ENCODE results near the gene ABHD16B.

The ABHD16B gene

DNA sequence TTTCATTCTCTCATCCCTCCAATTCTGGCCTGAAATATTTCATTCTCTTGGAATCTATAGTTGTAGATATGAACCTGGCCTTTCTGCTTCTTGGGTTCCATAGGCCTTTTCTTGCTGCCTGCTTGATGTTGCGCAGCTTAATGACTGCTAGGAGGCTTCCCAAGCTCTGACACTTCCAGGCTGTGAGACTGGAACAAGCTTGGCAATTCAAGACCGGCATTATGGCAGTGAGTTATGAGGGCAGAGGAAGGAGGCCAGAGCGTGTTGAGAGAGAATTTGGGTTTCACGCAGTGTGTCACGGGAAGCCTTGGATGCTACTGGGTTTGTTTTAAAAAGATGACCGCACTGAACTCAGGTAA, 32.7 kb downstream of the ABHD16B start:
- H3K9ac ChIP-seq (ENCODE audit: low read length), result peak overlapping the region; percentile 37
- no peak overlapping the region for H3K27ac ChIP-seq (ENCODE audit: low read depth, low read length)
- no peaks in the 10 kb centered on the region for H3K27me3 ChIP-seq (ENCODE audit: control insufficient read depth, insufficient read depth, low read length)
- peak overlapping the region; percentile 77 for H3K4me3 ChIP-seq (ENCODE audit: low read depth, low read length)
- peaks cover 14% of the 10 kb centered on the region for H3K4me1 ChIP-seq (ENCODE audit: control insufficient read depth, insufficient read depth, low read length)
- peaks cover 34% of the 10 kb centered on the region for H3K36me3 ChIP-seq (ENCODE audit: control insufficient read depth, insufficient read depth, low read length)
- no peaks in the 10 kb centered on the region for H3K9me3 ChIP-seq (ENCODE audit: control insufficient read depth, insufficient read depth, low read depth, low read length)

DNA sequence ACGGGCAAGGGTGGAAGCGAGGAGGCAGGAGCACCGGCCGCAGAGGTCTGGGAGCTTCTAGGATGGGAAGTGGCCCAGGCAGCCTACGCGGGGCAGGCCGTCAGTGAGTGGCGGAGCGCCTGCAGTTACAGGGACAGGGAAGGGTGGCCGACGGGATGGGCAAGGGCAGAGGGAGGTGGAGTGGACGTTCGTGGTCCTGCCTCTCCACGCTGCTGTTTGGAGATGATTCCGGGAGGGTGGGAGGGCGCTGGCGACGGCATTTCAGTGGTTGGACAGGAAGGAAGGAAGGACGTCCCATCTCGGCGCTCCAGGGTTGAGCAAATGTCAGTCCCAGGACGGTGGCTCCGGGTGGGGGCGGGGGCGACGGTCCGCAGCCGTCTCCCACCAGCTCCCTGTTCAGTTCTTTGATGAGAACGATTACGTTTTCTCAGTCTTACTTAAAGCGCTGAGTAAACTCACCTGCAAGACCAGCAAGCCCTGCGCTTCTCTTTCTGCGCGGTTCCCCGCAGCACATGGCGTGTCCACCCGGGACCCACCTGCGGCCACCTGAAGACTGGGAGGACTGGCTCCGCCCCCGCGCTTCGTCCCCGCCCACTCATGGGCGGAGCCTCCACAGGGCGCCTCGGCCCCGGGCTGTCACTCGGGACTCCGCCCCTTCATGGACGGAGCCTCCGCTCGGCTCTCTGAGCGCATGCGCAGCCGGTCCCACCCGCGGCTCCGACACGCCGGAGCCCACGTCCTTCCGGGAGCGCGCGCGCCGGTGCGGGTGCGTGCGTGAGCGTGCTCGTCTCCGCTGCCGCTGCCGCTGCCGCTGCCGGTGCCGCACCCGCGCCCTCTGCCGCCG, 33.3 kb downstream of the ABHD16B start, which contains the start of gene DNAJC5:
DNAJC5 (plus strand) TSS at position 769 of the 844 bp plus-strand sequence. CDS start 33,220 bp downstream, outside the sequence.
- Histone ChIP-seq H3K4me3 (ENCODE audit: low read depth, low read length) (peak within 1 kb of the TSS; percentile 78), H3K27me3 (ENCODE audit: control insufficient read depth, insufficient read depth, low read length) (no peaks in the 10 kb centered on the region), H3K4me1 (ENCODE audit: control insufficient read depth, insufficient read depth, low read length) (peaks cover 14% of the 10 kb centered on the region), H3K27ac (ENCODE audit: low read depth, low read length) (no peak within 1 kb of the TSS), H3K9me3 (ENCODE audit: control insufficient read depth, insufficient read depth, low read depth, low read length) (no peaks in the 10 kb centered on the region), H3K36me3 (ENCODE audit: control insufficient read depth, insufficient read depth, low read length) (peaks cover 28% of the 10 kb centered on the region), H3K9ac (ENCODE audit: low read length) (peak within 1 kb of the TSS; percentile 56)

DNA sequence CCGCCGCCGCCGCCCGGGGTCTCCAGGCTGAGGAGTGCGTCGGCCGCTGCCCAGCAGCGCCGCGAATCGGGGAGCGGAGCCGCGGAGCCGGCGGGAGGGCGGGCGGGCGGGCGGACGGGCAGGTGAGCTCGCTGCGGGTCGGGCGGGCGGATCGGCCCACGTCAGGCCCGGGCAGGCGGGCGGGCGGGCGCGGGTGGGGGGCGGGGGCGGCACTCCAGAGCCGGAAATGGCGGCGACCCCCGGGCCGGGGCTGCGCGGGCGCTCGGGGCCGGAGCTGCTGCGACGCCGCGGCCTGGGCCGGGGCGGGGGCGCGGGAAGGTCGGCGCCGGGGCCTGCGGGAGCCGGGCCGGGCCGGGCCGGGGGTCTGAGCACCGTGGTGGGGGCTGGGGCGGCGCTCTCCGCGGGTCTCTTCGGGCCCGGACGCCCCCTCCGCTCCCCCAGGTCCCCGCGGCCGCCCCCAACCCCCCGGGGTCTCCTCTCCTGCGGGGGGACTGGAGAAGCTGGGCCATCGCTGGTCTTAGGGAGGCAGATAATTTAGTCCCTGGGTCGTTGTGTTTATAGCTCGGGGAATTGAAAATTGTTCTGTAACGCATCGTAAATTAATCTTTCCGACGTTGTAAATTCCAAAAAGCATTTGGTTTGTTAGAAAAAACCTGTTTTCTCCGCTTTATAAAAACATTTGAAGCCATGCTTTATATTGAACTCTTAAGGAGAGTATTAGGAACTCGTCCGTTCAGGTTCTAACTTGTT, 34.1 kb downstream of the ABHD16B start:
- peaks cover 20% of the 10 kb centered on the region for H3K36me3 ChIP-seq (ENCODE audit: control insufficient read depth, insufficient read depth, low read length)
- H3K9ac ChIP-seq (ENCODE audit: low read length), result peak overlapping the region; percentile 56
- peaks cover 14% of the 10 kb centered on the region for H3K4me1 ChIP-seq (ENCODE audit: control insufficient read depth, insufficient read depth, low read length)
- no peaks in the 10 kb centered on the region for H3K27me3 ChIP-seq (ENCODE audit: control insufficient read depth, insufficient read depth, low read length)
- H3K27ac ChIP-seq (ENCODE audit: low read depth, low read length), result no peak overlapping the region
- H3K4me3 ChIP-seq (ENCODE audit: low read depth, low read length), result peak overlapping the region; percentile 78
- no peaks in the 10 kb centered on the region for H3K9me3 ChIP-seq (ENCODE audit: control insufficient read depth, insufficient read depth, low read depth, low read length)

DNA sequence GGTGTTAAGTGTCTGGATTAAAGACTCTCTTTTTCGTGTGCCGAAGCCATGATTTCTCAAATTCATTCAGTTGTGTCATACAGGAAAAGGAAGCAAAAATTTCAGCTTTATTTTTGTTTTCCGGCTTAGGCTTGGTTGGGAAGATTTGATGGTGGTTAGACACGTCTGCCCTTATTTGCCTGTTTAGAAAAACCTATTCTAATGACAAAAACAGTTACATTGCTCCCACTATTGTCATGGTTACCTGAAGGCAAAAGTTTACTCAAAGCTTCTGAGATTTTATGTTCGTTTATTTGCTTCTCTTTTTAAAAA, 34.6 kb downstream of the ABHD16B start:
- H3K27ac ChIP-seq (ENCODE audit: low read depth, low read length), result no peak overlapping the region
- no peaks in the 10 kb centered on the region for H3K27me3 ChIP-seq (ENCODE audit: control insufficient read depth, insufficient read depth, low read length)
- peaks cover 14% of the 10 kb centered on the region for H3K36me3 ChIP-seq (ENCODE audit: control insufficient read depth, insufficient read depth, low read length)
- peak overlapping the region; percentile 56 for H3K9ac ChIP-seq (ENCODE audit: low read length)
- peak overlapping the region; percentile 78 for H3K4me3 ChIP-seq (ENCODE audit: low read depth, low read length)
- no peaks in the 10 kb centered on the region for H3K9me3 ChIP-seq (ENCODE audit: control insufficient read depth, insufficient read depth, low read depth, low read length)
- H3K4me1 ChIP-seq (ENCODE audit: control insufficient read depth, insufficient read depth, low read length), result peaks cover 14% of the 10 kb centered on the region

DNA sequence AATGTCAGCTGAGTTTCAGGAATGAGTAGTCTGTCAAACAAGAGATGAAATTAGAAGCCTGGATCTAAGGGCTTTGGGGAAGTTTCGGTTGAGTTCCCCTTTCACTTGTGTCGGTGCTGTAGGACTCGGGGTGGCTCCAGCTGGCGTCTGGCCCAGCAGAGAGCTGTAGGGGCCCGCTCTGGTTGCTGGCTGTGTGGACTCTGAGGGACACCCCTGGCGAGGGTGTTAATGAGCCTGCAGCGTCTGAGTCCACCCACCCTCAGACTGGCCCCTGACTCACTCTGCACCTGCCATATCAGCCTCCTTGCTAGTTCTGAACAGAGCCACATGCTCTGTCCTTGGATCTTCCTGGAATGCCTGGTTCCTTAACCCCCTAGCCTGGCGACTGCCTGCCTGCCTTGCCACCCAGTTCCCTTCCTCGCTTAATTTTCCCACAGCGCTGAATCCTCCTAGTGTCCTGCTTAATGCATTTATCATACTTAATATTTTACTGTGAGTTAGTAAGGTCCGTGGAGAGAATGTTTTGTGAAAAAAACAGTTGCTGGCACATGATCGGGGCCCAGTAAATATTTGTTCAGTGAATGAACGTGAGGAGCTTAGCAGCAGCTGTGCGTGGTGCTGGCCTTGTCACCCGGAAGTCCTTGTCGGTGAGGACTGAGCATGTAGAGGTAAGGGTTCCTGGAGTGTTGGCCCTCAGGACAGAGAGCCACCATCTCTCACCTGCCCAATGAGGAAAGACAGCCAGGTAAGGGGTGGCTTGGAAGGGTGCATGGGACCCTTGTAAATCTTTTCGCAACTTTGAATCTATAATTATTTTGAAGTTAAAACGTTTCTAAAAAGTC, 35.2 kb downstream of the ABHD16B start:
- peaks cover 9% of the 10 kb centered on the region for H3K36me3 ChIP-seq (ENCODE audit: control insufficient read depth, insufficient read depth, low read length)
- peak overlapping the region; percentile 56 for H3K9ac ChIP-seq (ENCODE audit: low read length)
- no peak overlapping the region for H3K27ac ChIP-seq (ENCODE audit: low read depth, low read length)

DNA sequence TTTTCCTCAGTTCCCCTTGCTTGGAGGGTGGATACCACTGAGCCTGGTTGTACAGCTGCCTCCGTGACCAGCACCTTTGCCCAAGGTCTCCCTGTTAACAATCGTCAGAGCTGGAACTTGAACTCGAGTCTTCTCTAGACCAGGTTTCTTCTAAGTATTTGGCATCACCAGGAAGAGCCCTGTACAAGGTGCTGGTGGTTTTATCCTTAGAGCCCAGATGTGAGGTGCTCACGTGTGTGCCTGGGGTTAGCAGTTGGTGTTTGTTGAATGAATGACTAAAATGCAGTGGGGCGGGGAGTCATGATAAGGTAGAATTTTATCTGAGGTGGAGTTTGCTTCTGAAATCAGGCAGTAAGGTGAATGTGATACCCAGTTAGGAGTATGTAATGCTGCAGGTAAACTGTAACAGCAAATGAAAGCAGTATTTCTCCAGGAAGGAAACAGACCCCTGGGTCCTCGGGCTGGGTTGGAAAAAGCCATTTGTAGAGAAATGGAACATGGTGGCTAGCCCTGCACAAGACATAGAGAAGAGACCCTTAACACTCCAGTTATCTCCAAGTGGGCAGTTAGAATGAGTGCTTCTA, 36.8 kb downstream of the ABHD16B start:
- no peaks in the 10 kb centered on the region for H3K9me3 ChIP-seq (ENCODE audit: control insufficient read depth, insufficient read depth, low read depth, low read length)
- no peak overlapping the region for H3K4me3 ChIP-seq (ENCODE audit: low read depth, low read length)
- H3K9ac ChIP-seq (ENCODE audit: low read length), result no peak overlapping the region
- no peaks in the 10 kb centered on the region; the same call in 1 of the 2 replicates for H3K36me3 ChIP-seq (ENCODE audit: control insufficient read depth, insufficient read depth, low read length)
- H3K27me3 ChIP-seq (ENCODE audit: control insufficient read depth, insufficient read depth, low read length), result no peaks in the 10 kb centered on the region
- no peak overlapping the region for H3K27ac ChIP-seq (ENCODE audit: low read depth, low read length)
- H3K4me1 ChIP-seq (ENCODE audit: control insufficient read depth, insufficient read depth, low read length), result peaks cover 14% of the 10 kb centered on the region

More for the DNA sequence above, 35.2 kb downstream of the ABHD16B start:
- Histone ChIP-seq H3K4me3 (ENCODE audit: low read depth, low read length) (peak overlapping the region; percentile 78), H3K27me3 (ENCODE audit: control insufficient read depth, insufficient read depth, low read length) (no peaks in the 10 kb centered on the region), H3K4me1 (ENCODE audit: control insufficient read depth, insufficient read depth, low read length) (peaks cover 14% of the 10 kb centered on the region), H3K9me3 (ENCODE audit: control insufficient read depth, insufficient read depth, low read depth, low read length) (no peaks in the 10 kb centered on the region)

DNA sequence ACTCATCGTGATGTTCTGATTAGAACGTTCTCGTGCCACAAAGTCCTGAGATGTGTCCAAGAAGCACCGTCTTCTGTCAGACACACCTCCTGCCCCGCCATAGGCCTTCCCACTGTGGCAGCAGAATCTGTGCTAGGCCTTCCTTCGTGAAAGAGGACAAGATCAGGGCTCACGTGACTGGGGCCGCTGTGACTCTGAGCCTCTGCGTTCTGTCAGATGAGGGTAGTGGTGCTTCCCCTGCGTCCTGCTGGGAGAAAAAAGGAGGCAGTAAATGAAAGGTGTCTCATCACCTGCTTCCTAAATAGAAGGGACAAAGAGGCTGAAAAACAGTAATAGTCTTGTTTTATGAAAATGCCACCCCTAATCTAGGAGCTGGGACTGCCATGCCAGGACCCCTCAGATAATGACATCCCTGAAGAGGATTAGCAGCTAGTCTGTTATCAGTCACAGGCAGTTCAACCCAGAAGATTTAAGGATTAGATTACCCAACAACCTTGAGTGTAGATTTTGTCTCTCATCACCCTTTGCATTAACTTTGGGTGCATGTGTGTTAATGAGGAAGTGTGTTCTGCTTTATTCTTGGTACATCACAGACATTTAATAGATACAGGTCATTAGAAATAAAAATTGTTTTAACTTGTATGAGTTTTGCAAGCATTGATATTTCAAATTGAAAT, 37.7 kb downstream of the ABHD16B start:
- Histone ChIP-seq H3K27me3 (ENCODE audit: control insufficient read depth, insufficient read depth, low read length) (no peaks in the 10 kb centered on the region), H3K9ac (ENCODE audit: low read length) (no peak overlapping the region), H3K36me3 (ENCODE audit: control insufficient read depth, insufficient read depth, low read length) (no peaks in the 10 kb centered on the region; the same call in 1 of the 2 replicates), H3K4me3 (ENCODE audit: low read depth, low read length) (no peak overlapping the region), H3K27ac (ENCODE audit: low read depth, low read length) (no peak overlapping the region), H3K9me3 (ENCODE audit: control insufficient read depth, insufficient read depth, low read depth, low read length) (no peaks in the 10 kb centered on the region), H3K4me1 (ENCODE audit: control insufficient read depth, insufficient read depth, low read length) (peaks cover 11% of the 10 kb centered on the region)

DNA sequence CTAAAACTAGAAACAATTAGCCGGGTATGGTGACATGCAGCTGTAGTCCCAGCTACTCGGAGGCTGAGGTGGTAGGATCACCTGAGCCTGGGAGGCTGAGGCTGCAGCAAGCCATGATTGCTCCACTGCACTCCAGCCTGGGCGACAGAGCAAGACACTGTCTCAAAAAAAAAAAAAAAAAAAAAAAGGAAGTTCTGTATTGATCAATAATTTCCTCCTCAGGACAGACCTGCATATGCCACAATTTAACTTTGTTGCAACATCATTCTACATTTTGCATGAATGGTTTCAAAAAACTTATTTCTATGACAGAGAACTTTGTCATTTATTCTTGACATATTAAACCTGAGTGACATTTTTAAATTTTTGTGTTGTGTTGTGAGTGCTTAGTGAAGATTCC, 39.1 kb downstream of the ABHD16B start:
- Histone ChIP-seq H3K9me3 (ENCODE audit: control insufficient read depth, insufficient read depth, low read depth, low read length) (no peaks in the 10 kb centered on the region), H3K4me3 (ENCODE audit: low read depth, low read length) (no peak overlapping the region), H3K27me3 (ENCODE audit: control insufficient read depth, insufficient read depth, low read length) (no peaks in the 10 kb centered on the region), H3K4me1 (ENCODE audit: control insufficient read depth, insufficient read depth, low read length) (peaks cover 8% of the 10 kb centered on the region), H3K9ac (ENCODE audit: low read length) (no peak overlapping the region), H3K36me3 (ENCODE audit: control insufficient read depth, insufficient read depth, low read length) (no peaks in the 10 kb centered on the region; the same call in 1 of the 2 replicates), H3K27ac (ENCODE audit: low read depth, low read length) (no peak overlapping the region)

DNA sequence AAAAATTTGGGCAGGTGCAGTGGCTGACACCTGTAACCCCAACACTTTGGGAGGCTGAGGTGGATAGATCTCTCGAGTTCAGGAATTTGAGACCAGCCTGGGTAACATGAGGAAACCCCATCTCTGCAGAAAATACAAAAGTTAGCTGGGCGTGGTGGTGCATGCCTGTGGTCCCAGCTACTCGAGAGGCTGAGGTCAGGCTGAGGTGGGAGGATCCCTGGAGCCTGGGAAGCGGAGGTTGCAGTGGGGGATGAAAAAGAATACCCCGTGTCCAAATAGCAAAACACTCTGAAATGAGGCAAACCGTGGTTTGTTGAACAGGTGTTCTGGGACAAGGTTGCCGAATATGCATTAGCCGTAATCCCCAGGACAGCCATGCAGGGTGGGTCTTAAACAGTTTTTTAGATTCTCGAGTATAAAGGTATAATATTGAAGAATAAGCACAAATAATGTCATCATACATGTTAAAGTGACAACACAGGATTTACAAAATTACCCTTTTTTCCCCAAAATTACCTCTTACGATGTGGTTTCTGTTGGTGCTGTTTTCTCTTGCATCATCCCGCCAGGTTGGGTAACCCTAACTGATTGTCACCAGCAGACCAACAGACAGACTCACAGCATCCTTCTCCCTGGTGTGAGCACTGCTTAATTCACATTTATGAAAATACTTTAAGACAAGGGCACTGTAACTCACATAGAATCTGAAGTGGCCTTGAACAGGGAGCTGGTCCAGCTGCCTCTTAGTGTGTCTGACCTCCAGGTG, 42.7 kb downstream of the ABHD16B start:
- Histone ChIP-seq H3K9ac (ENCODE audit: low read length) (no peak overlapping the region), H3K27me3 (ENCODE audit: control insufficient read depth, insufficient read depth, low read length) (no peaks in the 10 kb centered on the region), H3K4me1 (ENCODE audit: control insufficient read depth, insufficient read depth, low read length) (no peaks in the 10 kb centered on the region), H3K9me3 (ENCODE audit: control insufficient read depth, insufficient read depth, low read depth, low read length) (no peaks in the 10 kb centered on the region), H3K4me3 (ENCODE audit: low read depth, low read length) (no peak overlapping the region), H3K27ac (ENCODE audit: low read depth, low read length) (no peak overlapping the region), H3K36me3 (ENCODE audit: control insufficient read depth, insufficient read depth, low read length) (no peaks in the 10 kb centered on the region; the same call in 1 of the 2 replicates)

All from HUES6 (cell line).